GM19438 (cell line): Measurements from ENCODE around the gene KRTAP5-5.
"Not testable (repeated sequence)": the region's sequence is repeated elsewhere in the genome, so short reads cannot be mapped to it uniquely, and the experiment has no call there.

Experiments
- ATAC-seq: cut with Tn5 transposase; IDR thresholded peaks from one replicate; pipeline ENCODE4 v1.9.1; 2021; ENCODE audit warnings: low read depth; ENCODE audit not compliant: unreplicated experiment

The KRTAP5-5 gene

GRCh38 chr11:1640076-1640946 lies 10.7 kb downstream of the KRTAP5-5 start:
- no peak for ATAC-seq

- no peak for ATAC-seq
Measured at GRCh38 chr11:1641096-1641495, 11.5 kb downstream of the KRTAP5-5 start.

- no peak for ATAC-seq
Measured at GRCh38 chr11:1642288-1643145, 12.9 kb downstream of the KRTAP5-5 start.

GRCh38 chr11:1643146-1643690 lies 13.6 kb downstream of the KRTAP5-5 start:
- ATAC-seq: no peak

- ATAC-seq: no peak
Measured at GRCh38 chr11:1644601-1645356, 15.2 kb downstream of the KRTAP5-5 start.

GRCh38 chr11:1645357-1645821 lies 15.8 kb downstream of the KRTAP5-5 start:
- no peak for ATAC-seq

- ATAC-seq: not testable (repeated sequence)
Measured at GRCh38 chr11:1646540-1646939, 17.0 kb downstream of the KRTAP5-5 start.

GRCh38 chr11:1647901-1648652 lies 18.5 kb downstream of the KRTAP5-5 start:
- ATAC-seq: no peak

- ATAC-seq: no peak
Measured at GRCh38 chr11:1648653-1649420, 19.3 kb downstream of the KRTAP5-5 start.

- no peak for ATAC-seq
Measured at GRCh38 chr11:1650034-1650917, 20.7 kb downstream of the KRTAP5-5 start.

- ATAC-seq: no peak
Measured at GRCh38 chr11:1650918-1651262, 21.3 kb downstream of the KRTAP5-5 start.

- ATAC-seq: no peak
Measured at GRCh38 chr11:1651411-1651980, 21.9 kb downstream of the KRTAP5-5 start.

- no peak for ATAC-seq
Measured at GRCh38 chr11:1652026-1652425, 22.5 kb downstream of the KRTAP5-5 start.

GRCh38 chr11:1652442-1652770 lies 22.8 kb downstream of the KRTAP5-5 start:
- no peak for ATAC-seq

GRCh38 chr11:1652771-1653540 lies 23.4 kb downstream of the KRTAP5-5 start:
- ATAC-seq: no peak

GRCh38 chr11:1653541-1654387 lies 24.2 kb downstream of the KRTAP5-5 start:
- no peak for ATAC-seq
